Mesodermal cell (in vitro differentiated cells): ENCODE results near the gene PTPRO.

Source experiments
- H3K27ac ChIP-seq: 2 replicates; pipeline ENCODE4 v1.7.0; 2013; ENCODE audit warnings: mild to moderate bottlenecking, low read depth, low read length, moderate library complexity; ENCODE audit not compliant: severe bottlenecking
- H3K36me3 ChIP-seq: 2 replicates; pipeline ENCODE4 v1.7.1; 2013; ENCODE audit warnings: mild to moderate bottlenecking, low read length, moderate library complexity; ENCODE audit not compliant: control insufficient read depth, insufficient read depth
- H3K4me1 ChIP-seq: one replicate; pipeline ENCODE4 v1.7.1; 2013; ENCODE audit warnings: mild to moderate bottlenecking, low read length; ENCODE audit not compliant: insufficient read depth, control insufficient read depth, poor library complexity, severe bottlenecking
- H3K4me3 ChIP-seq: 2 replicates; pipeline ENCODE4 v1.7.0; 2013; ENCODE audit warnings: low read length, control low read depth, mild to moderate bottlenecking; ENCODE audit not compliant: insufficient read depth, poor library complexity, severe bottlenecking; ENCODE audit errors: extremely low read depth
- H3K9me3 ChIP-seq: 2 replicates; pipeline ENCODE4 v1.7.1; 2013; ENCODE audit warnings: mild to moderate bottlenecking, low read length, moderate library complexity; ENCODE audit not compliant: control insufficient read depth
- WGBS, 2 experiments: methylation state at CpG; one replicate each; pipeline ENCODE4 v1.1.5; 2013; ENCODE audit warnings: missing lambda C conversion rate in 2 of 2; ENCODE audit not compliant: insufficient coverage in 2 of 2; 5-methylcytosine and 5-hydroxymethylcytosine counted together

Gene PTPRO

DNA sequence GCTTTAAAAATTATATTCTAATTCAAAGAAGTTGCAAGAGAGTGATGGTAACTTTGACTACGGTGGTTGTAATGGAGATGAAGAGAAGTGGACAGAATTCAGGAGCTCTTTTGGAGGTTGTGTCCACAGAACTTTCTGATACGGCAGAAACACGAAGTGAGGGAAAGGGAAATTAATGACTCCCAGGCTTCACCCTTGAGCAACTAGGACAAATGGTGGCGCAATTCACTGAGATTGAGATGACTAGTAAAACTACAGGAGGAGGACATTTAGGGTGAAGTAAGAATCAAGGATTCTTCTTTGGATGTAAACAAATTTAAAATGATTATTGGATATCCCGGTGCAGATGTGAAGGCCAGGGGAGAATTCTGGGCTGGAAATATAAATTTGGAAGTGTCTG, 212.6 kb downstream of the PTPRO start:
- H3K4me1 ChIP-seq = no peaks in the 10 kb centered on the region
- H3K9me3 ChIP-seq = no peaks in the 10 kb centered on the region
- no peak overlapping the region for H3K4me3 ChIP-seq
- 91 to 96% methylated on average over 4 to 5 of the region's 5 CpGs for whole genome bisulfite sequencing, 2 experiments
- no peak overlapping the region for H3K27ac ChIP-seq
- H3K36me3 ChIP-seq = no peaks in the 10 kb centered on the region

DNA sequence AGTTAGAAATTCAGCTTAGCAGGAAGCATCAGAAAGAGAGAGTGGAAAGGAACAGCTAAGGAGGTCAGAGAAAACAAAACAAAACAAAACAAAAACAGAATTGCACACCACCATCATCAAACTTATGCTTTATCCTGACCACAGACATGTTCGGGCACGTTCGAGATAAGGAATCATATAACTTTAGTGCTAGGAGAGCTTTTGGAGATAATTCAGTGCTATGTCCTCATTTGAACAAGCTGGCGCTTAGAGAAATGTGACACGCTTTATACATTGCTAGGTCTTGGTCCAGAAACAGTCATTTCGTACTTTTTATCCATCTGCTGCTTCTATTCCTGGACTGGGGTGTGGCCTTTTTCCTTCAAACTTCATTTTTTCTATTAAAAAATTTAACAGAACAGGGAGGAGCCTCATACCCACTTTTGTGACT, 213.1 kb downstream of the PTPRO start:
- Histone ChIP-seq H3K4me1 (no peaks in the 10 kb centered on the region), H3K9me3 (no peaks in the 10 kb centered on the region), H3K27ac (no peak overlapping the region), H3K4me3 (no peak overlapping the region), H3K36me3 (no peaks in the 10 kb centered on the region)
- WGBS, 2 experiments = 81 to 93% methylated on average over 5 to 6 of the region's 6 CpGs

DNA sequence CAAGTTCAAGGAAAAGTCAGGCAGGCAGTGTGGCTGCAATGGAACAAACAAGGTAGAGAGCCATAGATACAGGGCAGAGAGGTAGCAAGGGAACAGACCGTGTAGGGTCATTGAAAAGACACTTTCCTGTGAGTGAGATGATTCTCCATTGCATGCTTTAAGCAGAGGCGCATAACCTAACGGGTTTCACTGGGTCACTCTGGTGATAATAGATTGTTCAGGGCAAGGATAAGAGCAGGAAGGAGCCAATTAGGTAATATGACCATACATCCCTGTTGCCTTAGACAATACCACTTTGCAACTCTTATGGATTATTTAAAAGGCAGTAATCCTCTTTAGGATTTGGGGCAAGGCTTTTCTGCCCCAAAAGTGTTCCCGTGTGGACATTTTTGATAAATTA, 214.1 kb downstream of the PTPRO start:
- Histone ChIP-seq H3K4me1 (no peaks in the 10 kb centered on the region), H3K9me3 (no peaks in the 10 kb centered on the region), H3K4me3 (no peak overlapping the region), H3K36me3 (no peaks in the 10 kb centered on the region), H3K27ac (no peak overlapping the region)
- whole genome bisulfite sequencing, 2 experiments = 75 to 94% methylated on average over 2 of the region's 4 CpGs

DNA sequence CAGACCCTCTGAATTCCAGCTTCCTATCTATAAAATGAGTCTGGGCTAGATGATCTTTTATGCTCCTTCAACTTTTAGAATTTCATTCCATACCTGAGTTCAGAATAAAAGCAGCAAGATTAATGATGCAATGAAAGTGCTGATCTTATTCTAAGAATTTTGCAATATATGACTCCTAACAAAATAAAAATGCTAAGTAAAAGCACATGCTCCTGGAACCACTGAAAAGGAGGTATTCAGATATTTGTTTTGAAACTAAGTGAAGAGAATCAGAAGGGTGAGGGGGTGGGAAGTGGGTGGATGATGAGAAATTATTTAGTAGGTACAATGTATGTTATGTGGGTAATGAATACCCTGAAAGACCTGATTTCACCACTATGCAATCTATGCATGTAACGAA, 216.6 kb downstream of the PTPRO start:
- H3K36me3 ChIP-seq = no peaks in the 10 kb centered on the region
- H3K27ac ChIP-seq = no peak overlapping the region
- H3K4me3 ChIP-seq = no peak overlapping the region
- no peaks in the 10 kb centered on the region for H3K4me1 ChIP-seq
- no CpG with 5 or more reads among the region's 1 CpG for WGBS, 2 experiments
- H3K9me3 ChIP-seq = no peaks in the 10 kb centered on the region

GRCh38 chr12:15540005-15540404, 217.7 kb downstream of the PTPRO start:
- Histone ChIP-seq H3K27ac (no peak overlapping the region), H3K4me3 (no peak overlapping the region), H3K36me3 (no peaks in the 10 kb centered on the region), H3K9me3 (no peaks in the 10 kb centered on the region), H3K4me1 (no peaks in the 10 kb centered on the region)
- 83% methylated on average over 1 of the region's 2 CpGs; no CpG with 5 or more reads in 1 of the 2 experiments for WGBS, 2 experiments

DNA sequence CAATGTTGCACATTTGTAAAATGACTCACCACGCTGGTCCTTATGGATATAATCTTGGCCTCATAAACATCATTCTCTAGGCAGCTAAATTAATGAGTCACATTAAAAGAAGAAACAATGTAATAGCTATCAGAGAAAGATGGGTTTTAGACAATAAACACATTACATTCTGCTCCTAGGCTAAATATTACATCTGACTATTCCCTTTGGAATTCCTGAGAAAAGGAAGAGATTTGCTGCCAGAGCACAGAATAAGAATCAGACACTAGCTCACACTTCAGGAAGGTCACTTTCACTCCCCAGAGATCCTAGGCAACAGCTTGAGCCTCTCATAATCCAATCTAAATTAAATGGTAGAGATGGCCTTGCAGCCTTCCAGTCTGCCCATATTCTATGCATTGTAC, 218.2 kb downstream of the PTPRO start:
- H3K9me3 ChIP-seq = no peaks in the 10 kb centered on the region
- H3K36me3 ChIP-seq = no peaks in the 10 kb centered on the region
- H3K4me1 ChIP-seq = no peaks in the 10 kb centered on the region
- WGBS, 2 experiments = no CpG with 5 or more reads among the region's 1 CpG
- H3K4me3 ChIP-seq = no peak overlapping the region
- H3K27ac ChIP-seq = no peak overlapping the region

DNA sequence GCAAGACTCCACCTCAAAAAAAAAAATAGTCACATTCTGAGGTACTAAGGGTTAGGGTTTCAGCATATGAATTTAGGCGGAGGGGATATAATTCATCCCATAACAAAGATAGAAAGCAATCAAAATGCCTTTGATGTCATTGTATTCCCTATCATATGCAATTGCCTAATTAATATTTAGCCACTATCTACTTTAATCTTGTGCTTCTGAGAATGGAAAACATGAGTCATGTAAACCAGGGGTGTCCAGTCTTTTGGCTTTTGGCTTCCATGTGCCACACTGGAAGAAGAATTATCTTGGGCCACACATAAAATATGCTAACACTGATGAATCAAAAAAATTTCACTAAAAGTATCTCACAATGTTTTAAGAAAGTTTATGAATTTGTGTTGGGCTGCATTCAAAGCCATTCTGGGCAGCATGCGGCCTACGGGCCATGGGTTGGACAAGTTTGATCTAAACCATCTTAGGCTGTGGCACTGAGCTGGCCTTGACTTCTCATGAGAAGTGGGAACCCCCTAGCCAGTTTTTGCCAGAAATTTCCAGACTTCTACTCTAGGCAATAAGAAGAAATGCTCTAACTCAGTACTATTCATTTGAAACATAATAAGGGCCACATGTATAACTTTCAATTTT, 219.8 kb downstream of the PTPRO start:
- H3K4me3 ChIP-seq = no peak overlapping the region
- no peaks in the 10 kb centered on the region for H3K4me1 ChIP-seq
- no peak overlapping the region for H3K27ac ChIP-seq
- no peaks in the 10 kb centered on the region for H3K9me3 ChIP-seq
- no peaks in the 10 kb centered on the region for H3K36me3 ChIP-seq
- WGBS, 2 experiments = 100% methylated on average over 2 of the region's 3 CpGs; no CpG with 5 or more reads in 1 of the 2 experiments

DNA sequence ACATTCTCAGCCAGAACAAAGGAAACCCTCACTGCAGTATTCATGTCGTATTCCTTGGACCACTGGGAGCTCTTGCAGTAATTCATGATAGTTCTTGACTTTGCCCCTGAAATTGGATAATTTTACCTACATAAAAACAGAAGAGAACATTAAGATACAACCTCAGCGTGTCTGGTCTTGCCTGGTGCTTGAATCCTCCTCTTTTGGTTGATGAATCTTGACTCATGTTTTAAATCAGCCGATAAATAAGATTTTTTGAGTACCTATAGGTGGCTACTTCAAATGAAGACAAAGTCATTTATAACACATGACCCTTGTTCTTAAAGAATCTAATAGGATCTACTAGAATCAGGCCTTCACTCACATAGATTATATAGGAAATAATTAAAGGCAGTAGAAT, 221.0 kb downstream of the PTPRO start:
- Histone ChIP-seq H3K4me3 (no peak overlapping the region), H3K4me1 (no peaks in the 10 kb centered on the region), H3K9me3 (no peaks in the 10 kb centered on the region), H3K36me3 (no peaks in the 10 kb centered on the region), H3K27ac (no peak overlapping the region)
- WGBS, 2 experiments = 100% methylated on average over 1 to 2 of the region's 3 CpGs

- Histone ChIP-seq H3K9me3 (no peaks in the 10 kb centered on the region), H3K27ac (no peak overlapping the region), H3K4me1 (no peaks in the 10 kb centered on the region), H3K36me3 (no peaks in the 10 kb centered on the region), H3K4me3 (no peak overlapping the region)
Observed at GRCh38 chr12:15544589-15544988, 222.3 kb downstream of the PTPRO start.

DNA sequence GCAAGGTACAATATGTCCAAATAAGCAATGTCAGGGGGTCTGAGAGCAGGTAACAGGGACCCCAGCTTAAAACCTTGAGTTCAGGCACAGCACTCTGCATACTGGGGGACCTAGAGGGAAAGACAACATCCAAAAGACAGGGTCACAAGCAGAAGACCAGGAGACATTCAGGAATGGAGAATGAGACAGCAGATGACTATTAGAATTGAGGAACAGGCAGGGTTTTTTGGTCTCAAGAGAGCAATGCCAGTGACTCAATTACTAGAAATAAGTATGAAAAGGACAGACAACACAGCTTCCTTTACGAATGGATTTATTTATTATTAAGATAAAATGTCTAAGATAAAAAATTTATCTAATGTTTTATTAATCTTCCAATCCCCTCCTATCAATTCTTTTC, 223.0 kb downstream of the PTPRO start:
- Histone ChIP-seq H3K9me3 (no peaks in the 10 kb centered on the region), H3K27ac (no peak overlapping the region), H3K36me3 (no peaks in the 10 kb centered on the region), H3K4me1 (no peaks in the 10 kb centered on the region), H3K4me3 (no peak overlapping the region)
- WGBS, 2 experiments = no CpG with 5 or more reads among the region's 1 CpG

DNA sequence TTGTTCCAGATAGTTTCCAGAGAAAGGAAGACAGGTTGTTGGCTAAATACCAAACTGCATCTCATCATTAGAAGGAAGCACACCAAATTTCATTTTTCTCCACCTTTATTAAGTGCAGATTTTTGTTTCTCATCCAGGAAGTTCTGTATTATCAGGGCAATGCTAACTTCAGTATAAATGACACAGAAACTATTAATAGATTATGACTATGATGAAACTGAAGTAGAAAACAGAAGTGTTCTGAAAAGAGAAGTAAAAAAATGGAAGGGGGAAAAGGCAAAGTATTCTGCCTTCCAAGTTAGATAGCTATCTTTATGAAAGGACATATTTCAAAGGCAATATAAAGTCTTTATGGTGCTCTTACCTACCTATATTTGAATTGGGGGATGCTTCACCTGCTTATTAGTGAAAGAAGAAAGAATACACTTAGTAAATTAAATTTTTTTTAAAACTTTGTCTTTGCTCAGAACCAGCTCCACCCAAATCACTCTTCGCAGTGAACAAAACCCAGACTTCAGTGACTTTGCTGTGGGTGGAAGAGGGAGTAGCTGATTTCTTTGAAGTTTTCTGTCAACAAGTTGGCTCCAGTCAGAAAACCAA, 223.9 kb downstream of the PTPRO start:
- H3K27ac ChIP-seq = no peak overlapping the region
- no peaks in the 10 kb centered on the region for H3K4me1 ChIP-seq
- WGBS, 2 experiments = no CpG with 5 or more reads among the region's 1 CpG
- no peaks in the 10 kb centered on the region for H3K9me3 ChIP-seq
- H3K36me3 ChIP-seq = no peaks in the 10 kb centered on the region
- H3K4me3 ChIP-seq = no peak overlapping the region
